PFSK-1 (cell line): Measurements from ENCODE around the gene ST7L.

Experiments used
- FOXP2 ChIP-seq: optimal IDR thresholded peaks from 2 replicates; pipeline ENCODE3; 2011; ENCODE audit warnings: borderline replicate concordance, control low read depth, inconsistent platforms; ENCODE audit not compliant: insufficient read depth; ENCODE audit errors: extremely low read length, extremely low read depth
- POLR2AphosphoS5 ChIP-seq: IDR thresholded peaks from 2 replicates; pipeline ENCODE4 v1.6.1; 2012; ENCODE audit warnings: low read depth, mild to moderate bottlenecking, control low read depth, low read length, moderate library complexity
- TAF1 ChIP-seq: IDR thresholded peaks from 2 replicates; pipeline ENCODE4 v1.6.1; 2012; ENCODE audit warnings: low read length, control low read depth, borderline replicate concordance; ENCODE audit not compliant: insufficient read depth
- TF ChIP-seq, protein P1 (sequence below), 2 experiments: IDR thresholded peaks; 2 replicates each; pipeline versions ENCODE4 v1.6.1 to v1.8.0; 2011 to 2012; ENCODE audit warnings: low read depth in 2 of 2, low read length in 2 of 2, control low read depth in 1 of 2, inconsistent platforms in 1 of 2, mild to moderate bottlenecking in 1 of 2, moderate library complexity in 1 of 2; ENCODE audit not compliant: insufficient read depth in 1 of 2

GRCh38 chr1:112509660-112510178 is 109.2 kb downstream of the ST7L start:
- TF ChIP-seq POLR2AphosphoS5 (no peak), TAF1 (no peak), FOXP2 (no peak)
- TF ChIP-seq, protein P1, sequence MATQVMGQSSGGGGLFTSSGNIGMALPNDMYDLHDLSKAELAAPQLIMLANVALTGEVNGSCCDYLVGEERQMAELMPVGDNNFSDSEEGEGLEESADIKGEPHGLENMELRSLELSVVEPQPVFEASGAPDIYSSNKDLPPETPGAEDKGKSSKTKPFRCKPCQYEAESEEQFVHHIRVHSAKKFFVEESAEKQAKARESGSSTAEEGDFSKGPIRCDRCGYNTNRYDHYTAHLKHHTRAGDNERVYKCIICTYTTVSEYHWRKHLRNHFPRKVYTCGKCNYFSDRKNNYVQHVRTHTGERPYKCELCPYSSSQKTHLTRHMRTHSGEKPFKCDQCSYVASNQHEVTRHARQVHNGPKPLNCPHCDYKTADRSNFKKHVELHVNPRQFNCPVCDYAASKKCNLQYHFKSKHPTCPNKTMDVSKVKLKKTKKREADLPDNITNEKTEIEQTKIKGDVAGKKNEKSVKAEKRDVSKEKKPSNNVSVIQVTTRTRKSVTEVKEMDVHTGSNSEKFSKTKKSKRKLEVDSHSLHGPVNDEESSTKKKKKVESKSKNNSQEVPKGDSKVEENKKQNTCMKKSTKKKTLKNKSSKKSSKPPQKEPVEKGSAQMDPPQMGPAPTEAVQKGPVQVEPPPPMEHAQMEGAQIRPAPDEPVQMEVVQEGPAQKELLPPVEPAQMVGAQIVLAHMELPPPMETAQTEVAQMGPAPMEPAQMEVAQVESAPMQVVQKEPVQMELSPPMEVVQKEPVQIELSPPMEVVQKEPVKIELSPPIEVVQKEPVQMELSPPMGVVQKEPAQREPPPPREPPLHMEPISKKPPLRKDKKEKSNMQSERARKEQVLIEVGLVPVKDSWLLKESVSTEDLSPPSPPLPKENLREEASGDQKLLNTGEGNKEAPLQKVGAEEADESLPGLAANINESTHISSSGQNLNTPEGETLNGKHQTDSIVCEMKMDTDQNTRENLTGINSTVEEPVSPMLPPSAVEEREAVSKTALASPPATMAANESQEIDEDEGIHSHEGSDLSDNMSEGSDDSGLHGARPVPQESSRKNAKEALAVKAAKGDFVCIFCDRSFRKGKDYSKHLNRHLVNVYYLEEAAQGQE (IDR thresholded peaks at IDR 0.05; ENCODE audit: insufficient read depth in 1 of 2, low read depth in 2 of 2, low read length in 2 of 2) = no peak
